ENCODE data around the gene PNKP. TPM values are rescaled to one million over a fixed set of nuclear protein-coding genes. Genes with fewer than 3 reads are reported as not detected.
A peak's percentile ranks its signal among the peaks of the same experiment; 100 is the strongest.

Gene PNKP
- total RNA-seq, 1 experiment from 2014 or later, result 130 TPM

DNA sequence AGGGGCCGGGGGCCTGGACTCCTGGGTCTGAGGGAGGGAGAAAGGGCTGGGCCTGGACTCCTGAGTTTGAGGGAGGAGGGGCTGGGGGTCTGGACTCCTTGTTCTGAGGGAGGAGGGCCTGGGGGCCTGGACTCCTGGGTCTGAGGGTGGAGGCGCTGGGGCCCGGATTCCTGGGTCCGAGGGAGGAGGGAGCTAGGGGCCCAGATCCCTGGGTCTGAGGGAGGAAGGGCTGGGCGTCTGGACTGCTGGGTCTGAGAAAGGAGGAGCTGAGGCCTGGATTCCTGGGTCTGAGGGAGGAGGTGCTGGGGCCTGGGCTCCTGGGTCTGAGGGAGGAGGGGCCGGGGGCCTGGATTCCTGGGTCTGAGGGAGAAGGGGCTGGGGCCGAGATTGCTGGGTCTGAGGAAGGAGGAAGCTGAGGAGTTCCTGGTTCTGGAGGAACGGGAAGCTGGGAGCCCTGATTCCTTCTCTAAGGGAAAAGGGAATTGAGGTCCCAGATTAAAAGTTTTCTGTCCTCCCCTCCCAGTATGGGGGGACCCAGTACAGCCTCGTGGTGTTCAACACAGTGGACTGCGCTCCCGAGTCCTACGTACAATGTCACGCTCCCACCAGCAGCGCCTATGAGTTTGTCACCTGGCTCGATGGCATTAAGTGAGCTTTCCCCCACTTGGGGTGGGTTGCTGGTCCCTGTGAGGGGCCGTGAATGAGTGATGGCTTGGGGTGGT is 48.6 kb downstream of the PNKP start:
- H3K27ac Mint-ChIP-seq (ENCODE audit: unreplicated experiment), result peak overlapping the region; percentile 96

DNA sequence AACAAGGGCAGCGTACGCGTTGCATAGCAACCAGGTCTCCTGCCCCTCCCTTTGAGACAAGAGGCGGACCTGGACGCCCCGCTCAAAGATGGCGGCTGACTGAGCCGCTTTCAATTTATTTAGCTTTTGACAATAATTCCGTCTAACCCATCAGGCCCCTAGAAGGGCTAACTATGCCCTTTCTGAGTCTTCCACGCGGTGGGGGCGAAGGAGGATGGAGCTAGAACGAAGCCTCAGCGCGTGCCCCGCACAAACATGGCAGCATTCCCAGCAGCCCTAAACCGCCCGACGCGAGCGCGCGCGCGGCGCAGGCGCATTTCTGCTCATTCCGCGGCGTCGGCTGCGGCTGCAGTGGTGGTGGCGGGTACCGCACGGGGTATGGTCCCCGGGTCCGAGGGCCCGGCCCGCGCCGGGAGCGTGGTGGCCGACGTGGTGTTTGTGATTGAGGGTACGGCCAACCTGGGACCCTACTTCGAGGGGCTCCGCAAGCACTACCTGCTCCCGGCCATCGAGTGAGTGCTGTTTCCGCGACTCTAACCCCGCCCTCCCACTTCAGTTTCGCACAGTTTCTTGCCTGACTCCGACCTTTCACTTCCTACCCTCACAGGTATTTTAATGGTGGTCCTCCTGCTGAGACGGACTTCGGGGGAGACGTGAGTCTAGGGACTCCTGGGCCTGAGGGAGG is 49.3 kb downstream of the PNKP start, which contains the start of gene MED25:
Gene MED25, plus strand, starts transcription at position 326 of the 685 bp plus-strand sequence. Its CDS starts 53 bp downstream, at position 379.
- ChIA-PET POLR2A (interaction anchor here (0.6 to 0.9 kb wide), 5 partner anchors 17 to 485 kb away, joined by 3 to 10 read pairs (median 4); partner anchors contain the start of genes AP2A1, PTOV1 and RRAS), CTCF (interaction anchor here (0.8 to 1.1 kb wide), 2 partner anchors 72 to 86 kb away, joined by 3 read pairs; no protein-coding TSS in a partner anchor)
- peak; percentile 87 to 93 for DNase-seq
- H3K4me1 Mint-ChIP-seq (ENCODE audit: low read depth, unreplicated experiment), result peaks cover 7% of the 10 kb centered on the region
- Histone ChIP-seq H3K27me3 (replicated peaks; ENCODE audit: control insufficient read depth, insufficient read depth, low read length) (no peaks in the 10 kb centered on the region), H3K9me3 (no peaks in the 10 kb centered on the region), H3K4me1 (no peaks in the 10 kb centered on the region; the same call in 1 of the 2 replicates), H3K36me3 (ENCODE audit: control insufficient read depth, insufficient read depth, low read length) (peaks cover 4% of the 10 kb centered on the region), H3K4me3 (ENCODE audit: low read depth, low read length) (peak within 1 kb of the TSS; percentile 100)
- BruUV-seq (replicated peaks), result no TSS peak
- H3K36me3 Mint-ChIP-seq (ENCODE audit: insufficient read depth, unreplicated experiment), result peaks cover 39% of the 10 kb centered on the region
- intact Hi-C loops (cut with micrococcal nuclease; ENCODE audit: unreplicated experiment), result loop anchor here (5.0 kb wide), 1 partner anchor 34 kb away; the partner anchor contains the start of gene PTOV1
- peak within 1 kb of the TSS; percentile 96 for H3K27ac Mint-ChIP-seq (ENCODE audit: unreplicated experiment)
- TF ChIP-seq CTCF (IDR thresholded peaks at IDR 0.05; ENCODE audit: insufficient read depth in 1 of 2, low read depth in 1 of 2, low read length in 1 of 2, severe bottlenecking in 1 of 2, unreplicated experiment in 1 of 2), result peak; percentile 2 to 48
- no peaks in the 10 kb centered on the region for H3K27me3 Mint-ChIP-seq (ENCODE audit: insufficient read depth, unreplicated experiment)
- peak within 1 kb of the TSS; percentile 85 for H3K4me3 Mint-ChIP-seq (ENCODE audit: unreplicated experiment)
- H3K9me3 Mint-ChIP-seq (ENCODE audit: unreplicated experiment), result no peaks in the 10 kb centered on the region

More for the DNA sequence above, 48.6 kb downstream of the PNKP start:
- ChIA-PET CTCF (interaction anchor here (0.7 to 1.2 kb wide), 4 partner anchors 72 to 222 kb away, joined by 3 to 4 read pairs (median 4); no protein-coding TSS in a partner anchor), POLR2A (interaction anchor here (0.7 to 0.9 kb wide), 2 partner anchors 16 to 52 kb away, joined by 4 to 10 read pairs; partner anchors contain the start of gene AP2A1)
- intact Hi-C loops (cut with micrococcal nuclease; ENCODE audit: unreplicated experiment), result loop anchor here (5.0 kb wide), 1 partner anchor 33 kb away; the partner anchor contains the start of gene PTOV1
- H3K4me3 ChIP-seq (ENCODE audit: low read depth, low read length), result peak overlapping the region; percentile 100
- Mint-ChIP-seq H3K27me3 (ENCODE audit: insufficient read depth, unreplicated experiment) (no peaks in the 10 kb centered on the region), H3K9me3 (ENCODE audit: unreplicated experiment) (no peaks in the 10 kb centered on the region), H3K36me3 (ENCODE audit: insufficient read depth, unreplicated experiment) (peaks cover 41% of the 10 kb centered on the region), H3K4me1 (ENCODE audit: low read depth, unreplicated experiment) (peaks cover 7% of the 10 kb centered on the region), H3K4me3 (ENCODE audit: unreplicated experiment) (peak overlapping the region; percentile 85)
- H3K4me1 ChIP-seq, result no peaks in the 10 kb centered on the region; the same call in 1 of the 2 replicates
- no peak for TF ChIP-seq CTCF (IDR thresholded peaks at IDR 0.05; ENCODE audit: insufficient read depth in 1 of 2, low read depth in 1 of 2, low read length in 1 of 2, severe bottlenecking in 1 of 2, unreplicated experiment in 1 of 2)
- no peaks in the 10 kb centered on the region for H3K9me3 ChIP-seq
- H3K36me3 ChIP-seq (ENCODE audit: control insufficient read depth, insufficient read depth, low read length), result peaks cover 4% of the 10 kb centered on the region
- no peaks in the 10 kb centered on the region for H3K27me3 ChIP-seq (replicated peaks; ENCODE audit: control insufficient read depth, insufficient read depth, low read length)
- BruUV-seq (replicated peaks), result no TSS peak
- DNase-seq, result peak in 1 of 2 experiments; percentile 37

DNA sequence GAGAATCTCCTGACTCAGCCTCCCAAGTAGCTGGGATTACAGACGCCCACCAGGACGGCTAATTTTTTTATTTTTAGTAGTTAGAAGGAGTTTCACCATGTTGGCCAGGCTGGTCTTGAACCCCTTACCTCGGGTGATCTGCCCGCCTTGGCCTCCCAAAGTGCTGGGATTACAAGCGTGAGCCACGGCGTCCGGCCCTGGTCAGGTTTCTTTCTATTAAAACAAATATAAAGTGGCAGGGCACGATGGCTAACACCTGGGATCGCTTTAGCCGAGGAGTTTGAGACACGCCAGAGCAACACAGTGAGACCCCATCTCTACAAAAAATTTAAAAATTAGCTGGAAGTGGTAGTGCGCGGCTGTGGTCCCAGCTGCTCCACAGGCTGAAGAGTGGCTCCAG is 50.8 kb downstream of the PNKP start:
- DNase-seq, result no peak
- BruUV-seq (replicated peaks), result no TSS peak
- Histone ChIP-seq H3K36me3 (ENCODE audit: control insufficient read depth, insufficient read depth, low read length) (peaks cover 4% of the 10 kb centered on the region; the same call in 1 of the 2 replicates), H3K9me3 (no peaks in the 10 kb centered on the region), H3K4me1 (no peaks in the 10 kb centered on the region; the same call in 1 of the 2 replicates), H3K27me3 (replicated peaks; ENCODE audit: control insufficient read depth, insufficient read depth, low read length) (no peaks in the 10 kb centered on the region), H3K4me3 (ENCODE audit: low read depth, low read length) (no peak overlapping the region)
- peak overlapping the region; percentile 85 for H3K4me3 Mint-ChIP-seq (ENCODE audit: unreplicated experiment)
- intact Hi-C loops (cut with micrococcal nuclease; ENCODE audit: unreplicated experiment), result loop anchor here (5.0 kb wide), 1 partner anchor 36 kb away; the partner anchor contains the start of gene PTOV1
- peak overlapping the region; percentile 96 for H3K27ac Mint-ChIP-seq (ENCODE audit: unreplicated experiment)
- H3K4me1 Mint-ChIP-seq (ENCODE audit: low read depth, unreplicated experiment), result peaks cover 7% of the 10 kb centered on the region
- peaks cover 39% of the 10 kb centered on the region for H3K36me3 Mint-ChIP-seq (ENCODE audit: insufficient read depth, unreplicated experiment)
- POLR2A ChIA-PET, result no interaction called here
- no peaks in the 10 kb centered on the region for H3K27me3 Mint-ChIP-seq (ENCODE audit: insufficient read depth, unreplicated experiment)
- CTCF ChIA-PET, result no interaction called here
- TF ChIP-seq CTCF (IDR thresholded peaks at IDR 0.05; ENCODE audit: insufficient read depth in 1 of 2, low read depth in 1 of 2, low read length in 1 of 2, severe bottlenecking in 1 of 2, unreplicated experiment in 1 of 2), result no peak
- no peaks in the 10 kb centered on the region for H3K9me3 Mint-ChIP-seq (ENCODE audit: unreplicated experiment)

All from Caco-2 (cell line).